CD4-positive, alpha-beta T cell treated with Interleukin-15 for 4 hours (primary cell): Measurements from ENCODE around the gene RBM12.
"Not testable (repeated sequence)": the region's sequence is repeated elsewhere in the genome, so short reads cannot be mapped to it uniquely, and the experiment has no call there.

Source experiments
- DNase-seq: peaks from one replicate; pipeline ENCODE4 v3.0.0-alpha.2; 2020; ENCODE audit warnings: low spot score

The RBM12 gene

GRCh38 chr20:35664466-35665206 lies at the start of gene RBM12, which contains the start of gene CPNE1:
Gene RBM12 (minus strand): TSS chr20:35664900. CDS start chr20:35655322, 9,578 bp downstream.
Gene CPNE1 (minus strand): TSS chr20:35664900. CDS start chr20:35632923, 31,977 bp downstream.
- peak; percentile 93 for DNase-seq

- DNase-seq: no peak
Measured at GRCh38 chr20:35714127-35714526, 49.4 kb upstream of the RBM12 start.

DNA sequence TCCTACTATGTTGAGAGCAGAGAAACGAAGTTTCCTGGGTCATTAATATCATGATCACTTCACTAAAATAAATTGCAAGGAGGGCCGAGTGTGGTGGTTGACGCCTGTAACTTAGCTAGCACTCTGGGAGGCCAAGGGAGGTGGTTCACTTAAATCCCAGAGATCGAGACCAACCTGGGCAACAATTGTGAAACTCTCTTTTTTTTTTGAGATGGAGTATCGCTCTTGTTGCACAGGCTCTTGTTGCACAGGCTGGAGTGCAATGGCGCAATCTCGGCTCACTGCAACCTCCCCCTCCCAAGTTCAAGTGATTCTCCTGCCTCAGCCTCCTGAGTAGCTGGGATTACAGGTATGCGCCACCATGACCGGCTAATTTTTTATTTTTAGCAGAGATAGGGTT lies 48.4 kb upstream of the RBM12 start:
- not testable (repeated sequence) for DNase-seq

DNA sequence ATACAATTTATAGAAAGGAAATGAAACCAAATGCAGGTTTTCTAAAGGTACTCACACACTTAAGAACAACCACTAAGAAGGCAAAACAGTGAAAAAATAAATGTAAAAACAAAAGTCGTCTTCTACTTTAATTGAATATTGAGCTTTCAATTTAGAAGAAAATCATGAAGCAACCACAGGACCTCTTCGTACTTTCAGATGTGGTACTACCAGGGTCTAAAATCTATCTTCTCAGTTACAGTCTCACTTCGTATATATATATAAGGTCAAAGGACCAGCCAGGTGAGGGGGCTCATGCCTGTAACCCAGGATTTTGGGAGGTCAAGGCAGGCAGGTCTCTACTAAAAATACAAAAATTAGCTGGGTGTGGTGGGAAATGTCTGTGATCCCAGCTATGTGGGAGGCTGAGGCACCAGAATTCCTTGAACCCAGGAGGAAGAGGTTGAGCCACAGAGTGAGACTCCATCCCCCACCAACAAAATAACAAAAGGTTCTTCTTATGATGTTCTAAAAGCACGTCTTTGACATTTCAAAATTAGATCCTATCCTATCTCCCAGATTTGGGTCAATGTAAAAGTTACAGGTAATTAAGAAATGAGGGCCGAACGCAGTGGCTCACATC lies 47.0 kb upstream of the RBM12 start:
- no peak for DNase-seq

GRCh38 chr20:35710884-35711587 lies 46.3 kb upstream of the RBM12 start:
- DNase-seq: no peak

- no peak for DNase-seq
Measured at GRCh38 chr20:35710039-35710438, 45.3 kb upstream of the RBM12 start.

GRCh38 chr20:35709259-35709658 lies 44.6 kb upstream of the RBM12 start:
- DNase-seq: no peak

GRCh38 chr20:35708502-35708901 lies 43.8 kb upstream of the RBM12 start:
- no peak for DNase-seq

GRCh38 chr20:35706591-35707529 lies 42.2 kb upstream of the RBM12 start:
- DNase-seq: not testable (repeated sequence)

DNA sequence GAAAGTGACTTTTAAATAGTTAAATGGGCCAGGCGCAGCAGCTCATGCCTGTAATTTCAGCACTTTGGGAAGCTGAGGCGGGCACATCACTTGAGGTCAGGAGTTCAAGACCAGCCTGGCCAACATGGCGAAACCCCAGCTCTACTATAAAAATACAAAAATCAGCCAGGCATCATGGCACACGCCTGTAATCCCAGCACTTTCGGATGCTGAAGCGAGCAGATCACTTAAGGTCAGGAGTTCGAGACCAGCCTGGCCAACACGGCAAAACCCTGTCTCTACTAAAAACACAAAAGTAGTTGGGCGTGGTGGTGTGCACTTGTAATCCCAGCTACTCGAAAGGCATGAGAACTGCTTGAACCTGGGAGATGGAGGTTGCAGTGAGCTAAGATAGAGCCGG lies 41.2 kb upstream of the RBM12 start:
- not testable (repeated sequence) for DNase-seq

DNA sequence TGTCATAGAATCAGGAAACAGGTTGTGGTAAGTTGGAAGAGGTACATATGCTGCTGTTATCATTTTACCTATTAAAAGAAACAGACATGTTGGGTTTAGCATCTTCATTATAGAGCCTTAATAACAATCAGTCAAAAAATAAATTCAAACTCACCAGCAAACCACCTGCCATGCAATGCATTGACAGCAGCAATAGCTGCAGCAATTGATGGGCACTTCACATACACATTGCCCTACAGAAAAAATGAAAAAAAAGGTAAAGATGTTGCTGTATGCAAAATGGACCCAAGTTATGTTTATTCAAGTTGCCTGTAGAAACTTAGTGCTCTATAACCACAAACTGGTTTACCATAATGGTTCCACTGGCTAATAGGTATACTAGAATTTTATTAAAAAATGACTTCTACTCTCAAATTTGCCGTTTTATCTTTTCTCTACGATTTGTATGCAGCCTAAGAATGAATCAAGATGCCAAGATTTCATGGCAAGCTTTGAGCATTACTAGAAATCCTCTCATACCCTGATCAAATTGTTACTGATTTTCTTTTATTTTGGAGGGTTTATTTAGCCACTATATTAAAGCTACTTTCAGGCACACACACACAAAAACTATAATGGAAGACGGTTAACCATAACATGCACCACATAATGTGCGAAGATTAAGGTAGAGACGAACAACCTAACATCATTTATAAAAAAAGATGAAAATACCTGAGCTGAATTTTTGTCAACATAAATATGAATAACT lies 40.0 kb upstream of the RBM12 start:
- DNase-seq: no peak

DNA sequence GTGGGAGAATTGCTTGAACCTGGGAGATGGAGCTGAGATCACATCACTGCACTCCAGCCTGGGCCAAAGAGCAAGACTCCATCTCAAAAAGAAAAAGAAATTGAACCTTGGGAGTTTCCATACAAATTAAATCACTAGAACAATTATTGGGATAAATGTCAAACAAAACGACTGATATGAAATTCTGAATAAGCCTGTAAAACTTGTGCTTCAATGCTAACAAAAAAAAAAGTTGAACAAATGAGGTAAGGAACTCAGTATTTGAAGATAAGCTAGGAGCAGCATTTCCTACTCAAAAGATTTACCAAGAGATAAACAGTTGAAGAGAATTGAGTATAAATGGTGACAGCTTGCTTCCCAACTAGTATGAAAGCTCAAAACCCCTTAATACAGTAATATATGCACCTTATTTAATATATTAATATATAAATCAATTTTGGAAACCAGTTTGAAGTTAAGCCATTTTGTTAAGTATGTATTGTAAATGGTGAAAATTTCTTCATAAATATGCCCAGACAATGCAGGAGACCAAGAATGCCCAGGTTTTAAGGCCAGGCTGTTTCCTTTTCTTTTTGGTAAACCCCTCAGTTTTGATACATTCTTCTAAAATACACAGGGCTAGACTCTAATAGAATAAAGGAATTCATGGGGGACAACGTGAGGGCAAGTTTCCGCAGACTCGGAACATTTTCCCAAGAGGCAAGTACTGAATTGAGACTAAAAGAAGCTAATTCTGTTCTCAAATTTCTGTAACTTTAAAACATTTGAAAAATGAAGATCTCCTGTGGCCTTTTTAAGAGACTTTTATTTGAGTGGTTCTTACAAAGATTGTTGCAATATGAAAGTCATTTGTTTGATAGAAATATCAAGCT lies 38.4 kb upstream of the RBM12 start:
- no peak for DNase-seq

DNA sequence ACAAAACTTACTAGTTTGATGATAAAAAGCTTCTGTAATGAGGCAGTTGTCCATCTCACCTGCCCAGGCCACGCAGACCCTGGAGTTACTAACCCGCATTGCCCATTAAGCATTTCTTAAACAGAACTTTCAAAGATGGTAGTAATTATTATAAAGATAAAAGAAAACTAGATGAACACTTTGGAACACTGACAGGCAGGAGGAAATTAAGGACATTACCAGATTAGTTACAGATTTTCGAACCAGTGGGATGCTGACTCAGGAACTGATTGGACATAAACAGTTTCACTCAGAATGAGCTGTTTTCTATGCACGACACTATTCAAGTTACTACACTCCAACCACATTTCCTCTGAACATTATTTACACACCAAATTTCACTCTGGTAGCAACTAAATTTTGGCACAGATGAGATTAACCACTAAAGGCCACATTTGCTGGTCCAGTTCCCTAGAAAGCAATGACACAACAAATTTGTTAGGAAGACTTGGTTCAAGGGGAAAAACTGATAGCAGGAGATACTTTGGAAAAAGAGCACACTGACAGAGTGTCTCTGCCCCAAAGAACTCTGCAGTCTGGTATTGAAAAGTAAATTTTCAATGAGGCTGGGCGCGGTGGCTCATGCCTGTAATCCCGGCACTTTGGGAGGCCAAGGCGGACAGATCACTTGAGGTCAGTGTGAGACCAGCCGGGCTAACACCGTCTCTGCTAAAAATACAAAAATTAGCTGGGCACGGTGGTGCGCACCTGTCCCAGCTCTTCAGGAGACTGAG lies 37.5 kb upstream of the RBM12 start:
- no peak for DNase-seq

- DNase-seq: no peak
Measured at GRCh38 chr20:35700625-35701148, 36.0 kb upstream of the RBM12 start.

DNA sequence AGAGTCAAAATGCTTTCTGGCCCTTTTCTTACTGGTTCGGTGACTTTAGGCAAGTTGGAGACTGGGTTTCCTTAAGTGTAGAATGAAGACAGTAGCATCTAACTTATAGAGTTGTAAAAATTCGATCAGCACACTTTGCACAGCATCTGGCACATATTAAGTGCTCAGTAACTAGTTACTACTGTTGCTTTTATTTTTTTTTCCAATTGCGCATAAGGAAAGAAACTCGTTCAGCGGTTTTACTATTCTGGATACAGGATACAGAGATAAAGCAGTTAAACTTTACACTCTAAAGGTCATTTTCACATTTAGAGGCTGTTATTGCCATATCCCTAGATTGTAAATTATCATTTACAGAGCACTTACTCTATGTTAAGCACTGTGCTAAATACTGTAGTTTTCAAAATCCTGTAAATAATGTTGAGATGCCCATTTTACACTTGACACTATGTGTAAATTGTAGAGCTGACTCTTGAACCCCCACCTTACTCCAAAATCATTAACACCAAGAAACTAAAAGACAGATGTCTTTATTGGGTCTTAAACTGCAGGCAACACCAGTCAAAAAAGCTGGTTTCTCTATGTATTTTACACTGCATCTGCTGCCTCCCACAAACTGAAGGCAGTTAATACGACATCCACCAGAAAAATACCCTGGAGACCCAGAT lies 35.4 kb upstream of the RBM12 start:
- no peak for DNase-seq

- DNase-seq: peak; percentile 86
Measured at GRCh38 chr20:35699127-35699956, 34.6 kb upstream of the RBM12 start, which contains the start of the genes NFS1 and ROMO1. Gene NFS1 (minus strand): TSS chr20:35699352. CDS start chr20:35699288, 64 bp downstream. Gene ROMO1 (plus strand): TSS chr20:35699405. CDS start chr20:35699633, 228 bp downstream.
